Trophoblast cell (in vitro differentiated cells and primary cell): ENCODE data around the gene BICD1.

Source experiments
- DNase-seq, 2 donors: peaks; one replicate each; pipeline ENCODE4 v3.0.0-alpha.2; 2016
- H2AFZ ChIP-seq: 2 replicates; pipeline ENCODE4 v1.6.1; 2013; ENCODE audit warnings: low read length, moderate library complexity, mild to moderate bottlenecking; ENCODE audit not compliant: insufficient read depth, poor library complexity
- H2AK5ac ChIP-seq: 2 replicates; pipeline ENCODE4 v1.6.1; 2013; ENCODE audit warnings: mild to moderate bottlenecking, low read length
- H2BK120ac ChIP-seq: 2 replicates; pipeline ENCODE4 v1.6.1; 2013; ENCODE audit warnings: low read length, mild to moderate bottlenecking, moderate library complexity; ENCODE audit not compliant: insufficient read depth, poor library complexity
- H2BK12ac ChIP-seq: 2 replicates; pipeline ENCODE4 v1.6.1; 2013; ENCODE audit warnings: mild to moderate bottlenecking, low read length, moderate library complexity
- H2BK5ac ChIP-seq: 2 replicates; pipeline ENCODE4 v1.6.1; 2013; ENCODE audit warnings: low read length, low read depth, moderate library complexity, mild to moderate bottlenecking; ENCODE audit not compliant: poor library complexity
- H3K14ac ChIP-seq: 2 replicates; pipeline ENCODE4 v1.6.1; 2013; ENCODE audit warnings: mild to moderate bottlenecking, low read length
- H3K18ac ChIP-seq: 2 replicates; pipeline ENCODE4 v1.6.1; 2013; ENCODE audit warnings: mild to moderate bottlenecking, low read length
- H3K23ac ChIP-seq: 2 replicates; pipeline ENCODE4 v1.6.1; 2013; ENCODE audit warnings: low read length
- H3K27ac ChIP-seq: 2 replicates; pipeline ENCODE4 v1.5.1; 2013; ENCODE audit warnings: low read depth, mild to moderate bottlenecking, inconsistent platforms, low read length, moderate library complexity
- H3K27me3 ChIP-seq: 2 replicates; pipeline ENCODE4 v1.6.1; 2013; ENCODE audit warnings: inconsistent platforms, mild to moderate bottlenecking, low read length, moderate library complexity; ENCODE audit not compliant: insufficient read depth
- H3K36me3 ChIP-seq, 2 experiments: 1 replicate in 1 of 2; 2 replicates in 1 of 2; pipeline ENCODE4 v1.6.1; 2013; ENCODE audit warnings: low read length in 2 of 2, mild to moderate bottlenecking in 2 of 2, moderate library complexity in 1 of 2; ENCODE audit not compliant: insufficient read depth in 2 of 2, control insufficient read depth in 1 of 2
- H3K4ac ChIP-seq: 2 replicates; pipeline ENCODE4 v1.6.1; 2013; ENCODE audit warnings: low read depth, mild to moderate bottlenecking, low read length, moderate library complexity
- H3K4me1 ChIP-seq, 2 experiments: 1 replicate in 1 of 2; 2 replicates in 1 of 2; pipeline ENCODE4 v1.6.1; 2013; ENCODE audit warnings: low read length in 2 of 2, mild to moderate bottlenecking in 2 of 2, moderate library complexity in 1 of 2; ENCODE audit not compliant: insufficient read depth in 2 of 2, control insufficient read depth in 1 of 2
- H3K4me2 ChIP-seq: 2 replicates; pipeline ENCODE4 v1.6.1; 2013; ENCODE audit warnings: inconsistent platforms, mild to moderate bottlenecking, low read length, moderate library complexity
- H3K4me3 ChIP-seq: 2 replicates; pipeline ENCODE4 v1.5.1; 2013; ENCODE audit warnings: mild to moderate bottlenecking, low read depth, low read length, inconsistent platforms
- H3K79me1 ChIP-seq: one replicate; pipeline ENCODE4 v1.6.1; 2013; ENCODE audit warnings: low read length
- H3K79me2 ChIP-seq: 2 replicates; pipeline ENCODE4 v1.6.1; 2013; ENCODE audit warnings: low read length, mild to moderate bottlenecking; ENCODE audit not compliant: control insufficient read depth, insufficient read depth, poor library complexity
- H3K9ac ChIP-seq: 2 replicates; pipeline ENCODE4 v1.6.1; 2013; ENCODE audit warnings: mild to moderate bottlenecking, low read length
- H3K9me3 ChIP-seq: 2 replicates; pipeline ENCODE4 v1.6.1; 2013; ENCODE audit warnings: low read depth, mild to moderate bottlenecking, control low read depth, inconsistent platforms, low read length; ENCODE audit not compliant: insufficient read depth
- H4K12ac ChIP-seq: 2 replicates; pipeline ENCODE4 v1.6.1; 2013; ENCODE audit warnings: low read depth, mild to moderate bottlenecking, low read length, moderate library complexity
- H4K8ac ChIP-seq: 2 replicates; pipeline ENCODE4 v1.6.1; 2013; ENCODE audit warnings: low read depth, mild to moderate bottlenecking, low read length, moderate library complexity
- H4K91ac ChIP-seq: one replicate; pipeline ENCODE4 v1.6.1; 2013; ENCODE audit warnings: low read depth, mild to moderate bottlenecking, low read length, moderate library complexity
- WGBS: extraction: QIAGEN DNeasy Blood & Tissue Kit; methylation state at CpG from one replicate; pipeline ENCODE4 v1.1.7; 2013; ENCODE audit warnings: missing lambda C conversion rate; ENCODE audit not compliant: insufficient read length, insufficient coverage; ENCODE audit errors: extremely low coverage; 5-methylcytosine and 5-hydroxymethylcytosine counted together

The BICD1 gene

GRCh38 chr12:32197421-32197820, 90.8 kb downstream of the BICD1 start:
- H3K4me2 ChIP-seq, result no peak overlapping the region
- H3K23ac ChIP-seq, result no peak overlapping the region
- H3K79me2 ChIP-seq, result no peaks in the 10 kb centered on the region
- no peaks in the 10 kb centered on the region for H3K27me3 ChIP-seq
- no peak overlapping the region for H3K4ac ChIP-seq
- no peak overlapping the region for H3K27ac ChIP-seq
- H4K8ac ChIP-seq, result no peak overlapping the region
- peaks cover 2% of the 10 kb centered on the region for H3K9me3 ChIP-seq
- H2BK5ac ChIP-seq, result no peak overlapping the region
- no peak overlapping the region for H2AK5ac ChIP-seq
- no peaks in the 10 kb centered on the region for H3K36me3 ChIP-seq
- no peak overlapping the region for H2BK120ac ChIP-seq
- no peak overlapping the region for H3K4me3 ChIP-seq
- no peak overlapping the region for H4K12ac ChIP-seq
- H3K79me1 ChIP-seq, result no peaks in the 10 kb centered on the region
- DNase-seq, result no peak
- no peak overlapping the region for H2AFZ ChIP-seq
- no peak overlapping the region for H3K14ac ChIP-seq
- no peak overlapping the region for H2BK12ac ChIP-seq
- WGBS, result no CpG with 5 or more reads among the region's 2 CpGs
- no peak overlapping the region for H3K18ac ChIP-seq
- H3K4me1 ChIP-seq, result no peaks in the 10 kb centered on the region
- no peak overlapping the region for H3K9ac ChIP-seq
- no peak overlapping the region for H4K91ac ChIP-seq

DNA sequence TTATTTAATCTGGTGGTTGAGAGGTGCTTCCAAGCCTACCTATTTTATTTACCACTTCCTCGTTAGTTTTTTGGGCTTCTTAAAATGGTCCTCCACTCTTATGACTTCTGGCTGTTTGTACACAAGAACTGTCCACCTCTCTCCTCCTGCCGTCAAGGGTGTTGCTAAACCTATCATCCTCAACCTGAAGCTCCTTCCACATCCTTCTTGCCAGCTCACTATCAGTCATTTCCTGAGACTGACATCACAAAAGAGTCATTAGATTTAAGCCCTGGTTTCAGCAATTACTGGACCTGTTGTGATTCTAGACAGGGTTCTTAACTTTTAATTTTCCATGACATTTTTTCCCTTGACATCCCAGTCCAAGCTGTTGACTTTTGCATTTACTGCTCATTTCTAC, 91.9 kb downstream of the BICD1 start:
- H4K8ac ChIP-seq, result no peak overlapping the region
- no peak overlapping the region for H2BK5ac ChIP-seq
- H3K27me3 ChIP-seq, result no peaks in the 10 kb centered on the region
- DNase-seq, result no peak
- no peak overlapping the region for H3K27ac ChIP-seq
- H3K9me3 ChIP-seq, result peaks cover 2% of the 10 kb centered on the region
- no peak overlapping the region for H2AK5ac ChIP-seq
- H3K23ac ChIP-seq, result no peak overlapping the region
- H4K12ac ChIP-seq, result no peak overlapping the region
- H3K4ac ChIP-seq, result no peak overlapping the region
- no peak overlapping the region for H2BK12ac ChIP-seq
- H3K14ac ChIP-seq, result no peak overlapping the region
- H2AFZ ChIP-seq, result no peak overlapping the region
- no peak overlapping the region for H3K18ac ChIP-seq
- no peak overlapping the region for H2BK120ac ChIP-seq
- H4K91ac ChIP-seq, result no peak overlapping the region
- no CpG with 5 or more reads among the region's 2 CpGs for WGBS
- H3K36me3 ChIP-seq, result no peaks in the 10 kb centered on the region
- H3K4me3 ChIP-seq, result no peak overlapping the region
- no peaks in the 10 kb centered on the region for H3K79me2 ChIP-seq
- H3K9ac ChIP-seq, result no peak overlapping the region
- H3K4me1 ChIP-seq, result no peaks in the 10 kb centered on the region
- H3K4me2 ChIP-seq, result no peak overlapping the region
- no peaks in the 10 kb centered on the region for H3K79me1 ChIP-seq

- H3K27me3 ChIP-seq, result no peaks in the 10 kb centered on the region
- no peak overlapping the region for H3K9ac ChIP-seq
- no peak overlapping the region for H3K14ac ChIP-seq
- H4K8ac ChIP-seq, result no peak overlapping the region
- H3K4me1 ChIP-seq, result no peaks in the 10 kb centered on the region
- H3K36me3 ChIP-seq, result no peaks in the 10 kb centered on the region
- no peaks in the 10 kb centered on the region for H3K79me2 ChIP-seq
- WGBS, result no CpG with 5 or more reads among the region's 2 CpGs
- H2AK5ac ChIP-seq, result no peak overlapping the region
- no peak overlapping the region for H4K91ac ChIP-seq
- no peak overlapping the region for H3K18ac ChIP-seq
- H3K27ac ChIP-seq, result no peak overlapping the region
- H3K4me3 ChIP-seq, result no peak overlapping the region
- no peak overlapping the region for H3K4ac ChIP-seq
- H2BK12ac ChIP-seq, result no peak overlapping the region
- no peak overlapping the region for H3K4me2 ChIP-seq
- no peak for DNase-seq
- H3K23ac ChIP-seq, result no peak overlapping the region
- H3K79me1 ChIP-seq, result no peaks in the 10 kb centered on the region
- no peak overlapping the region for H2BK5ac ChIP-seq
- H3K9me3 ChIP-seq, result peaks cover 2% of the 10 kb centered on the region
- no peak overlapping the region for H4K12ac ChIP-seq
- H2BK120ac ChIP-seq, result no peak overlapping the region
- H2AFZ ChIP-seq, result no peak overlapping the region
Observed at GRCh38 chr12:32201096-32201495, 94.4 kb downstream of the BICD1 start.

- Histone ChIP-seq H3K4me2 (no peak overlapping the region), H2BK120ac (no peak overlapping the region), H3K79me1 (no peaks in the 10 kb centered on the region), H3K18ac (no peak overlapping the region), H3K14ac (no peak overlapping the region), H4K12ac (no peak overlapping the region), H3K23ac (no peak overlapping the region), H3K27ac (no peak overlapping the region), H3K27me3 (no peaks in the 10 kb centered on the region), H2AK5ac (no peak overlapping the region), H3K9ac (no peak overlapping the region), H4K8ac (no peak overlapping the region), H2BK5ac (no peak overlapping the region), H3K4ac (no peak overlapping the region), H3K4me3 (no peak overlapping the region), H3K4me1 (no peaks in the 10 kb centered on the region), H2AFZ (no peak overlapping the region), H3K79me2 (no peaks in the 10 kb centered on the region), H2BK12ac (no peak overlapping the region), H4K91ac (no peak overlapping the region), H3K36me3 (no peaks in the 10 kb centered on the region), H3K9me3 (peaks cover 2% of the 10 kb centered on the region)
- no CpG with 5 or more reads among the region's 1 CpG for WGBS
- DNase-seq, result no peak
Observed at GRCh38 chr12:32201976-32202375, 95.3 kb downstream of the BICD1 start.
